Activated effector memory CD4-positive, alpha-beta T cell treated with Interleukin-2 at 50 U/mL for 16 hours (primary cell): ENCODE measurements around the gene SCT.

Experiments used
- DNase-seq: peaks from one replicate; pipeline ENCODE4 v3.0.0-alpha.2; 2020

Gene SCT

DNA sequence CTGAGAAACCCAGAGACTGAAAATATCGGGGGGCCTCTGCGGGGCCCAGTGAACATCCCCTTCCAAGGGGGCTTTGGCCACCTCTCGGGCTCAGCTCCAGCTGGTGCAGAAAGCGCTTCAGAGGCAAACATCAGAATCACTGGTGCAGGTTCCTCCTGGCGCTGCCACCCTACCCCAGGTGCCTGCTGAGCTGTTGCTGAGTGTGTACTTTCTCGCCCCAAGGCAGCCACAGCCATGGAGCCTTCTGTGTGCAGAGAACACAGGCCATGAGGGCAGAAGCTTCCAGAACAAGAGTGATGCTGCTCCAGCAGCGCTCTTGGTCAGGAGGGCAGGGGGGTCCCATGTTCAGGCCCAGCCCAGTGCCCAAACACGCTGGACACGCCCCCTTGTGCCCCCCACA lies 16.4 kb upstream of the SCT start:
- no peak for DNase-seq

DNA sequence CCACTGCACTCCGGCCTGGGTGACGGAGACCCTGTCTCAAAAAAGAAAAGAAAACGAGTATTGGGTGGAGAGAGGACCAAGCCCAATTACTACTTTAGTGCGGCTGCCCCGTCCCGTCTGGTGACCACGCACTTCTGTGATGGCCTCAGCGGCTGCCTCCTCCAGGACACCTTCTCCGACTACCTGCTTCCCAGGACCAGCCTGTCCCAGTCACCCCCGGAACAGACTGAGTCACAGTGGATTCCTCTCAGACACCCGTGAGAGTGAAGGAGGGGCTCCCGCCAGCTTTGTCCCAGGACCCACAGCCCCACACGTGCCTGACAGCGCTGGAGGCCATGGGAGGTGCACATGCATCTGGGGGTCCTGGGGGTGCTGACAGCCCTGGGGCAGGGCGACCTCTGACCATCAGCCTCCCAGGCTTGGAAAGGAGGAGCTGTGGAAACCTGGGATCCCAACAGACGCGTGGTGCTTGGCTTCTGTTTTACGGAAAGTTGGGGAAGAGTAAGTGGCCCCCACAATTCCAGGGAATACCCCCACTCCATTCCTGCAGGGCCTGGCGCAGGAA lies 14.9 kb upstream of the SCT start:
- no peak for DNase-seq

DNA sequence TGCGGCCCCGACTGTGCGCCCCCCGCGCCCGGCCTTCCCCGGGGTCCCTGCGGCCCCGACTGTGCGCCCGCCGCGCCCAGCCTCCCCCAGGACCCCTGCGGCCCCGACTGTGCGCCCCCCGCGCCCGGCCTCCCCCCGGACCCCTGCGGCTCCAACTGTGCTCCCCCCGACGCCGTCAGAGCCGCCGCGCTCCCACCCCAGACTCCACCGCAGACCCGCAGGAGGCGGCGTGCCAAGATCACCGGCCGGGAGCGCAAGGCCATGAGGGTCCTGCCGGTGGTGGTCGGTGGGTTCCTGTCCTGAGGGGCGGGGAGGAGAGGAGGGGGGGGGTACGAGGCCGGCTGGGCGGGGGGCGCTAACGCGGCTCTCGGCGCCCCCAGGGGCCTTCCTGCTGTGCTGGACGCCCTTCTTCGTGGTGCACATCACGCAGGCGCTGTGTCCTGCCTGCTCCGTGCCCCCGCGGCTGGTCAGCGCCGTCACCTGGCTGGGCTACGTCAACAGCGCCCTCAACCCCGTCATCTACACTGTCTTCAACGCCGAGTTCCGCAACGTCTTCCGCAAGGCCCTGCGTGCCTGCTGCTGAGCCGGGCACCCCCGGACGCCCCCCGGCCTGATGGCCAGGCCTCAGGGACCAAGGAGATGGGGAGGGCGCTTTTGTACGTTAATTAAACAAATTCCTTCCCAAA lies 13.2 kb upstream of the SCT start:
- no peak for DNase-seq

DNA sequence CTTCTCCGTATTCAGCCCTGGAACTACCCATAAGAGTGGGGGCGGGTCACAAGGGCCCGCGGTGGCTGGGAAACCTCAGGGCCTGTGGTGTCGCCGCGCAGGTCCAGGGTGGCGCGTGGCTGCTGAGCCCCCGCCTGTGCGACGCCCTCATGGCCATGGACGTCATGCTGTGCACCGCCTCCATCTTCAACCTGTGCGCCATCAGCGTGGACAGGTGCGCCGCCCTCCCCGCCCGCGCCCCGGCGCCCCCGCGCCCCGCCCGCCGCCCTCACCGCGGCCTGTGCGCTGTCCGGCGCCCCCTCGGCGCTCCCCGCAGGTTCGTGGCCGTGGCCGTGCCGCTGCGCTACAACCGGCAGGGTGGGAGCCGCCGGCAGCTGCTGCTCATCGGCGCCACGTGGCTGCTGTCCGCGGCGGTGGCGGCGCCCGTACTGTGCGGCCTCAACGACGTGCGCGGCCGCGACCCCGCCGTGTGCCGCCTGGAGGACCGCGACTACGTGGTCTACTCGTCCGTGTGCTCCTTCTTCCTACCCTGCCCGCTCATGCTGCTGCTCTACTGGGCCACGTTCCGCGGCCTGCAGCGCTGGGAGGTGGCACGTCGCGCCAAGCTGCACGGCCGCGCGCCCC lies 12.5 kb upstream of the SCT start:
- DNase-seq, result no peak

DNA sequence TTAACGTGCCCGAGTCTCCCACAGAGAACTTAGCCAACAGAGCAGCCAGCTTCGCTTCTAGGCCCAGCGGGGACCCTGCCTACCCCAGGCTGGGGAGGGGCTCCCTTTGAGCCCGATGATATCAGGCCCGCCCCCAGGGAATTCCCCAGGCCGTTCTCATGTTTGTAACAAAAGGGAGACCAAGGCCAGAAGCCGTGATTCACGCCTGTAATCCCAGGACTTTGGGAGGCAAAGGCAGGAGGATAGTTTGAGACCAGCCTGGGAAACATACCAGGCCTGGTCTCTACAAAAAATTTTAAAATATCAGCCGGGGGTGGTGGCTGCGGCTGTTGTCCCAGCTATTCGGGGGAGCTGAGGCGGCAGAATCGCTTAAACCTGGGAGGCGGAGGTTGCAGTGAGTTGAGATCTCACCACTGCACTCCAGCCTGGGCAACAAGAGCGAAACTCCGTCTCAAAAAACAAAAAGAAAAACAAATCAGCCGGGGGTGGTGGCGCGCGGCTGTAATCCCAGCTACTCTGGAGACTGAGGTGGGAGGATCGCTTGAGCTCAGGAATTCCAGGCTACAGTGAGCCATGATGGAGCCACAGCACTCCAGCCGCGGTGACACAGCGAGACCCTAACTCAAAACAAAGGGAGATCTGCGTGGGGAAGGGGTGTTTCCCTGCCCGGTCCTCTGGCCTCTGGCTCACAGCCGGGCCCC lies 11.8 kb upstream of the SCT start:
- no peak for DNase-seq

DNA sequence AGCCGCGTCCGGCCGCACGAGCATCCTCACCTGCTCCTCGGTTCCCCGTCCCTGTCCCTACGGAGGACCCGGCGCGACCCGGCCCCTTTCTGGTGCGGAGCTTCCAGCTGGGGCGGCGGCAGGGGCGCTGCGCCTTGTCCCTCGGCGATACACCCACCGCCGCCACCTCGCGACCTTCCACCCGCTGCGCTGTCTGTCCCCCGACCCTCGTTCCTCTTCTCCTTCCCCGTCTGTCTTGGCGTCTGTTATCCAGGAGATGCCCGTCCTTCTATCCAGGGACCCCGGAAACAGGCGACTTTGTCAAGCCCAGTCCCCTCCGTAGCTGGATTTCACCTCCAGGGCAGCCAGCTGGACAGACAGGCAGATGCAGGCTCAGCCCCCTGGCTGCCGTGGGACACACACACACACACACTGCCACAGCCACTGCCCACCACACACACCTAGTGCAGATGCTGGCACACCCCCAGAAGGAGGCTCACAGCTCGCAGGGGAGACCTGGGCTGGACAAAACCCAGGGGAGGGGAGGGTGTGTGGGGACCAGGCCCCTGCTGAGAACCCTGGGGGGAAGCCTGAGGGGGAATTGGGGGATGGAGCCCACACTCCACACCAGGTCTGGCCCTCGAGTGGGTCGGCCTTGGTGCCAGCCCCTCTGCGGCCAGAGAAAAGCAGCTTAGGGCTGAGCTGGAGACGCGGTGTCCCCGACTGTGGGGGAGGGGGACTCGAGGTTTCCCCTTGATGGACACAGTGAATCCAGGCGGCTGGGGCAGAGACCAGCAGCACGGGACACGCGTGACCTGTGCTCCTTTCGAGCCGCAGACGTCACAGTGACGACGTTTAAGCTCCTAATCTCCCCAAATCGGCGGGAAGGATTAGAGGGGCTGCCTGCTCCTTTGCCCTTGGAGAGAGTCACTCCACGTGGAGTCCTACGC lies 10.9 kb upstream of the SCT start:
- DNase-seq, result no peak

DNA sequence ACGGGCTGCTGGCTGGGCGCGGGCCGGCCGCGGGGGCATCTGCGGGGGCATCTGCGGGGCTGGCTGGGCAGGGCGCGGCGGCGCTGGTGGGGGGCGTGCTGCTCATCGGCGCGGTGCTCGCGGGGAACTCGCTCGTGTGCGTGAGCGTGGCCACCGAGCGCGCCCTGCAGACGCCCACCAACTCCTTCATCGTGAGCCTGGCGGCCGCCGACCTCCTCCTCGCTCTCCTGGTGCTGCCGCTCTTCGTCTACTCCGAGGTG lies 10.3 kb upstream of the SCT start:
- DNase-seq, result no peak

DNA sequence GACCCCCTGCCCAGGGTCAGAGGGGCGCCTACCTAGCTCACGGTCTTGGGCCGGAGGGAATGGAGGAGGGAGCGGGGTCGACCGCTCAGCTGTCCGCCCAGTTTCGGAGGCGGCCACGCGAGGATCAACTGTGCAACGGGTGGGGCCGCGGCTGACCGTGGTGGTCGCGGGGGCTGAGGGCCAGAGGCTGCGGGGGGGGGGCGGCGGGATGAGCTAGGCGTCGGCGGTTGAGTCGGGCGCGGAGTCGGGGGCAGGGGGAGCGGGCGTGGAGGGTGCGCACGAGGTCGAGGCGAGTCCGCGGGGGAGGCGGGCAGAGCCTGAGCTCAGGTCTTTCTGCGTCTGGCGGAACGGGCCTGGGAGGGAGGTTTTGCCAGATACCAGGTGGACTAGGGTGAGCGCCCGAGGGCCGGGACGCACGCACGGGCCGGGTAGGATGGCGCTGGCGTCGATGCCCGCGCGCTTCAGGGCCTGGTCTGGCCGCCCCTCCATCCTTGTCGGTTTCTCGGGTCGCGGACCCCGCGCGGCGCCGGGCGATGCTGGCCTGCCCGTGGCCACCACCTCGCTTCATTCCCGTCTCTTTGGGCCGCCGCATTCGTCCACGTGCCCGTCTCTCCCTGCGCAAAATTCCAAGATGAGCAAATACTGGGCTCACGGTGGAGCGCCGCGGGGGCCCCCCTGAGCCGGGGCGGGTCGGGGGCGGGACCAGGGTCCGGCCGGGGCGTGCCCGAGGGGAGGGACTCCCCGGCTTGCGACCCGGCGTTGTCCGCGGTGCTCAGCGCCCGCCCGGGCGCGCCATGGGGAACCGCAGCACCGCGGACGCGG lies 9.7 kb upstream of the SCT start, which contains the start of gene DRD4:
Gene DRD4 (plus strand): TSS at position 759 of the 822 bp plus-strand sequence. CDS start 36 bp downstream, at position 795.
- DNase-seq, result no peak

DNA sequence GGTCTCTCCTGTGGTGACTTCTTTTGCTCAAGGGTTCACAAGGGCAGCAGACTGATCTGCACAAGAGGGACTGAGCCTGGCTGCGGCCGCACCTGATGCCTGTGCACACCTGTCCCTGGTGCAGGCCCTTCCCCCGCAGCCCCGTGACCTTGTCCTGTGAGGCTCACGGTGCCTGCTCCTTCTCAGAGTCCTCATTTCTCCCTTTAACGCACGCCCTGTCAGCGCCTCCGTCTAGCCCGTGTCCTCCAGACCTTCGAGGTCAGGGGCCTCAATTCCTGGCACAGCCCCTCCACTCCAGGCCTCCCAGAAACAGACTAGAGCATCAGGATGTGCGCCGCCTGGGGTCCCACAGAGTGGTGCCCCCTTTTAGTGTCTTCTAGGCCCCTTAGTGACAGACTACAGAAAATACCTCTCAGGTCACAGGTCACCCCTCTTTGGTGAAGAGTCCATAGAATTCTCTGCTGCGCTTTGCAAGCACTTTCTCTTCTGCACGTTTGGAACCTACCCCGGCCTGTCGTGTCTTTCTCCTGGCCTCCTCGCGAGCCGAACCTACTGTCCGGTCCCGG lies 9.0 kb upstream of the SCT start:
- DNase-seq, result no peak

DNA sequence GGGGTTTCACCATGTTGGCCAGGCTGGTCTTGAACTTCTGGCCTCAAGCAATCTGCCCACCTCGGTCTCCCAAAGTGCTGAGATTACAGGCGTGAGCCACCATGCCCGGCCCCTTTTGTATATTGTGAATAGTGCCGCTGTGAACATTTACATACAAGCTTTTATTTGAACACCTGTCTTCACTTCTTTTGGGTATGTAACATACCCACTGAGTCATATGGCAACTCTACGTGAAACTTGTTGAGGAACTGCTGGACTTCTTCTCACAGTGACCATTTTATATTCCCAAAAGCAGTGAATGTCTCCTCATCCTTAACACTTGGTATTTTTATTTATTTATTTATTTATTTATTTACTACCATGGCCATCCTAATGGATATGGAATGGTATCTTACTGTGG lies 3.9 kb upstream of the SCT start:
- no peak for DNase-seq

DNA sequence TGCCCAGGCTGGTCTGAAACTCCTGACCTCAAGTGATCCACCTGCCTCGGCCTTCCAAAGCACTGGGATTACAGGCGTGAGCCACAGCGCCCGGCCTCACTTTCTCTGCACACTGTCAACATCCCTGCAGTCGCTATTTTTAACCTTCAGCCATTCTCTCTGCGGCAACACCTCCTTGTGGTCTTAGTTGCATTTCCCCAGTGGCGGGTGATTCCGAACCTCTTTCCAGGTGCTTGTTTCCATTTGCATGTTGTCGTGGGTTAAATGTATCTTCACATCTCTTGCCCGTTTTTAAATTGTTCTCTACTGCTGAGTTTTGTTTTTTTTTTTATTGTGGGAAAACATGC lies 2.2 kb upstream of the SCT start:
- no peak for DNase-seq

DNA sequence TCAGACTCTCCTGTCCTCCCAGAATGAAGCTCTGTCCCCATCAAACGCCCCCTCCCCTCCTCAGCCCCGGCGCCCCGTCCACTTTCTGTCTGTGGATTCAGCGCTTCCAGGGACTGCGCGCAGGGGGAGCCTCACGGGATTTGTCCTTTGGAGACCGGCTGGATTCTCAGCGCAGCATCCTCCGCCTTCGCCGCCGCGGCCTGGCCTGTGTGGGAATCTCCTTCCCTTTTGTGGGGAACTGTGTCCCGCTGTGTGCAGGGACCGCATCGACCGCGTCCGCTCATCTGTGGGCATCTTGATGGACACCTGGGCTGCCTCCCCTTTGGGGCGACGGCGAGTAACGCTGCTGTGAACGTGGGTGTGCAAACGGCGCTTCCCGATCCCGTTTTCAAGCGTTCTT lies 1.1 kb upstream of the SCT start:
- DNase-seq, result no peak

DNA sequence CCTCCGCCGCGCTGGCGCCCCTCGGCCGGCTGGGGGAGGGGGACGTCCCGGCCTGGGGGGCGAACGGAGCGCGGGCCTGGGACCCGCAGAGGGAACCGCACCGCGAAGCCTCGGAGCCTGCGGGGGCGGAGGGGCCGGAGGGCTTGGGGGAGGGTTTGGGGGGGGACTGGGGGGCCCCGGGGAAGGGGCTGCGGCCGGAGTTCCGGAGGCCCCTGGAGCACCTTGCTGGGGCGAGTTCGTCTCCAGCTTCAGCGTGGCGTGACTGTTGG lies 261 bp upstream of the SCT start:
- no peak for DNase-seq

DNA sequence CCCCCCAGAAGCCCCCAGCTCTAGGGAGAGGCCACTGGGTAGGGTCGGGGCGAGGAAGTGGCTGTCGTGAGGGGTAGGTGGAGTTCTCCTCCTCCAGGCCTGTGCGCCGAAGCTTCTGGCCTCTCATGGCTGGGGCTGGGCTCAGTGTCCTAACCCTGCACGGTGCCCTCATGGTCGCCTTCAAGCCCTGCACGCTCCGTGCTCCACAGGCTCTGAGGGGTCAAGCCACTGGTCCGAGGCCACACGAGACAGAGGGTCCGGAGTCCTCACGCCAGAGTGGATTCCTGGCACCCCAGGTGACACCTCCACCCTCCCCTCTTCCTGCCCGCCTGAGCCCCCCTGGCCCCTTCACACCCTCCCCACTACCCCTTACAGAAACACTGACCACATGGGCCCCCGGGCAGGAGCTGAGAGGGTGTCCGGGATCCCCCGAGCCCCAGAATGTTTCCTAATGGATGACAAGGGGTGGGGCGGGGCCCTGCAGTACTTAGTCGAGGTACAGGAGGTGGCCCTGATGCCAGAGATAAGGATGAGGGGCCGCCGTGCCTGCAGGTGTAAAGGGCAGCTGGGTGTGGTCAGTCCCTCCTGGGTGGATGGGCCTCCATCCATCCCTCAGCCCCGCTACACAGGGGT lies 1.2 kb downstream of the SCT start:
- DNase-seq, result no peak

DNA sequence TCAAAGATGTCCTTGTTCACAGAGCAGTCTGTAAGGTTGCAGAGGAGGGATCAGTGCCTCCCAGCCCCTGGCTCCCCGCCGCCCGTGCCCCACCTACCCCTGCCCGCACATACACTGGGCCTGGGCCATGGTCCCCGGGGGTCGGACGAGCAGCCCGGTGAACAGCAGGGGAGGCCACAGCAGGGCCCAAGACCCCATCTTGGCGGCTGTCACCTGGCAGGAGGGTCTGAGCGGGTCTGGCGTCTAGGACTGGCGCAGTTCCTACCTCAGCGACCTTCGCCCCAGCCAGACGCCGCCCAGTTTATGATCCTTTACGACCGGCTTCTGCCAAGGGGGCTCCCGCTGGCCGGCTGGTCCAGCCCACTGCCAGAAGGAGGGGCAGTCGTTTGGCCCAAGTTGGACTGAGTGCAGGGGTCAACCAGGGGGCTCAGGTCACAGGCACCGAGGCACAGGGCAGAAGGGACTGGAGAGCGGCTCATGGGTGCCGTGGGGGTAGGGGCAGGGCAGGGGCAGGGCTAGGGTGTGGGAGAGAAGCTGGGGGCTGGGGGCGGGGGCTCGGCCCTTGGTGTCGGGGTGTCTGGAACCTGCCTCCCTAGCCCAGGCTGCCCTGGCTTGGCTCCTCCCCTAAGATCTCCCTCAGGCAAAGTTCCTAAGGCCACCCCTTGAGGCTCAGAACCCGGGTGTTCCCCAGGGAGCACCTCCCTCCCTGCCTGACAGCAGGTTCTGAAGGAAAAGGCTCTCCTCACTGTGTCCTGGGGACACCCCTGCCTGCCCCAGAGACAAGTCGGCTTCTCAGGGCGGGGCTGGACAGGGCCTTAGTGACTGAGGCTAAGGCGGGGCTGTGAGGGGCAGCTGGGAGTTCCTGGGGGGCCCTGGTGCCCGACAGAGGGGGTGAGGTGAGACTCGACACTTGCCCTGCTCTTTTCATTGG lies 2.0 kb downstream of the SCT start, which contains the start of gene CDHR5:
Gene CDHR5 (minus strand): TSS at position 251 of the 931 bp plus-strand sequence. CDS start 53 bp downstream, at position 198.
- no peak for DNase-seq

DNA sequence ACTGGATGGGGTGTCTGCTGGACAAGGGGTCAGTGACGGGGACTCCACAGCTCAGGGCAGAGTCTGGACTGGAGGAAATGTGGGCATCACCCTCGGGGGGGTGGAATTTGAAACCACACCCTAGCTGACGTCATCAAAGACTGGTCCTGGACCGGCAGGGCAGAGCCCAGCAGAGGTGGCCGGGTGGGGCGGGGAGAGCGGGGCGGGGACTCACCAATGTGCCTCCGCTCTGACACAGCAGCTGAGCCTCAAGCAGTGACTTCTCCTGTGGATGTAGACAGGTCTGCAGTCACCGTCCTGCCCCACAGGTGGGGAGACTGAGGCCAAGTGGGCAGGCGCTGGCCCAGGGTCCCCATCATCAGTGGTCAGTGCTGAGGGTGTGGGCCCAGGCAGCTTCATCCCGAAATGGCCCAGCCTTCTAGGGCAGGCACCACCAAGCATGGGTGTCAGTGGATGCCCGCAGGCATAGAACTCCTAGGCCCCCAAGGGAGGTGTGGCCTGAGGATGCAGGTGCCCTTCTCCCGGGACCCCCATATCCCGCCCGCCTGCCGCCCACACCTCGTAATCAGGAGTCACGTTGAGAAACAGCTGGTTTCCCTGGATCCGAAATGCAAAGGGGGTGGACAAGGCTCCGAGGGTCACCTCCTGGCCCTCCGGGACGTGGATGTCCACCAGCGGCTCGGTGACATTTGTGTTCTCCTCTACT lies 2.8 kb downstream of the SCT start:
- DNase-seq, result no peak

DNA sequence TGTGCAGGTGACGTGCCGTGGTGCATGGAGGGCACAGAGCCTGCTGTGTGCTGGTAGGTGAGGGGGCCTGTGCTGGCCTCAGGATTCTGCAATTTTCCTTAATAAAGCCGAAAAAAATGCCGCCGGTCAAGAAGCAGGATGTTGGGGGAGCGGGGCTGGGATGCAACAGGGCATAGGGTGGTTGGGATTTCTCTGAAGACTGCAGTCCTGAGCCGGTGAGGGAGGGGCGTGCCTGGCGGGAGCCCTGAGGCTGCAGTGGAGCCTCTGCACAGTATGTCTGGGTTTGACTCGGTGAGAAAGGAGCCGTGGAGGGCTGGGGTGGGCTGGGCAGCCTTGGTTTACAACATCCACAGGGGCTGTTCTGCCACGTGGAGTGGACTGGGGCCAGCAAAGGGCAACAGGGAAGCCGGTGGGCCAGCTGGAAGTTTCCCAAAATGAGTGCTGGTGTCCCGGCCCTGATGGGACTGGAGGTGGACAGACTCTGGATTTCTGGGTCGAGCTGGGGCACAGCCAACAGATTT lies 3.6 kb downstream of the SCT start:
- no peak for DNase-seq

DNA sequence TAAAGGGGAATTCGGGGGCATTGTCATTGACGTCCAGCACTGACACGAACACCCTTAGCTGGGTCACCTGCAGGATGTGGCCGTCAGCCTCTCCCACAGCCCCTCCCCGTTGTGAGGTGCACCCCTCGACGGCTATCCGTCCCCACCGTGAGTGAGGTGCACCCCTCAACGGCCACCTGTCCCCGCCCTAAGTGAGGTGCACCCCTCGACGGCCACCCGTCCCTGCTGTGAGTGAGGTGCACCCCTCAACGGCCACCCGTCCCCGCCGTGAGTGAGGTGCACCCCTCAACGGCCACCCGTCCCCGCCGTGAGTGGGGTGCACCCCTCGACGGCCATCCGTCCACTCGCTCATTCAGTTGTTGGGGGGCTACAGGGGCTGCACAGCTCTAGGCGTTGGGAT lies 5.1 kb downstream of the SCT start:
- DNase-seq, result no peak
